GM21515 (cell line): ENCODE data around the gene PCNX3.
"Not testable (repeated sequence)": the region's sequence is repeated elsewhere in the genome, so short reads cannot be mapped to it uniquely, and the experiment has no call there.

Source experiments
- ATAC-seq: cut with Tn5 transposase; IDR thresholded peaks from one replicate; pipeline ENCODE4 v1.9.1; 2021; ENCODE audit not compliant: unreplicated experiment

The PCNX3 gene

GRCh38 chr11:65637032-65637557 lies 21.5 kb downstream of the PCNX3 start:
- no peak for ATAC-seq

- ATAC-seq: peak; percentile 43
Measured at GRCh38 chr11:65637794-65638419, 22.3 kb downstream of the PCNX3 start, which contains the start of gene SIPA1. Gene SIPA1 (plus strand): TSS chr11:65638101. CDS start chr11:65640922, 2,821 bp downstream.

GRCh38 chr11:65639228-65639597 lies 23.6 kb downstream of the PCNX3 start:
- ATAC-seq: not testable (repeated sequence)

- ATAC-seq: peak; percentile 31
Measured at GRCh38 chr11:65639623-65640482, 24.3 kb downstream of the PCNX3 start.

GRCh38 chr11:65640483-65641296 lies 25.1 kb downstream of the PCNX3 start:
- ATAC-seq: no peak

- no peak for ATAC-seq
Measured at GRCh38 chr11:65641297-65642013, 25.9 kb downstream of the PCNX3 start.

- ATAC-seq: no peak
Measured at GRCh38 chr11:65642014-65642671, 26.6 kb downstream of the PCNX3 start.

GRCh38 chr11:65643971-65644370 lies 28.4 kb downstream of the PCNX3 start:
- ATAC-seq: no peak

GRCh38 chr11:65644837-65645236 lies 29.3 kb downstream of the PCNX3 start:
- no peak for ATAC-seq

GRCh38 chr11:65645710-65646109 lies 30.1 kb downstream of the PCNX3 start:
- no peak for ATAC-seq

GRCh38 chr11:65646288-65646957 lies 30.8 kb downstream of the PCNX3 start:
- ATAC-seq: no peak

GRCh38 chr11:65646958-65647701 lies 31.6 kb downstream of the PCNX3 start:
- ATAC-seq: no peak

GRCh38 chr11:65648997-65649493 lies 33.5 kb downstream of the PCNX3 start:
- no peak for ATAC-seq

GRCh38 chr11:65649656-65650546 lies 34.3 kb downstream of the PCNX3 start:
- no peak for ATAC-seq

- no peak for ATAC-seq
Measured at GRCh38 chr11:65650547-65651338, 35.2 kb downstream of the PCNX3 start.

- ATAC-seq: no peak
Measured at GRCh38 chr11:65651339-65651588, 35.7 kb downstream of the PCNX3 start.
